Omental fat pad (tissue), 4 donors: ENCODE data around the gene GRIK3. TPM values are rescaled to one million over a fixed set of nuclear protein-coding genes. Genes with fewer than 3 reads are reported as not detected.

Experiments used
- ATAC-seq: fragments of 150-250 bp; one replicate; pipeline ENCODE4 v1.9.1; 2016; ENCODE audit warnings: mild to moderate bottlenecking, moderate library complexity; ENCODE audit not compliant: low FRiP score
- DNase-seq: peaks from one replicate; pipeline ENCODE4 v3.0.0-alpha.2; 2019; ENCODE audit warnings: low spot score
- CTCF ChIP-seq, 3 donors: fragments of 450-650 bp; IDR thresholded peaks; one replicate each; pipeline ENCODE4 v1.5.1; 2016 to 2017; ENCODE audit warnings: antibody characterized with exemption in 3 of 3, mild to moderate bottlenecking in 3 of 3, moderate library complexity in 2 of 3
- total RNA-seq, 4 donors: library from RNA; depleted of rRNA; stranded (reverse); fragments of >200 nt; gene quantifications; one replicate each; pipeline ENCODE4 v1.1.0, GENCODE V29; 2016

GRIK3 gene
- total RNA-seq, 4 donors from 2014 or later, result 0.09 to 0.79 TPM; not detected in 2

- TF ChIP-seq CTCF (IDR thresholded peaks at IDR 0.05), result no peak
- DNase-seq (no peak), ATAC-seq (no peak)
Measured at GRCh38 chr1:36816348-36816747, 218.0 kb downstream of the GRIK3 start.

- TF ChIP-seq CTCF (IDR thresholded peaks at IDR 0.05), result no peak
- no peak for ATAC-seq
- no peak for DNase-seq
Measured at GRCh38 chr1:36814774-36815173, 219.5 kb downstream of the GRIK3 start.

GRCh38 chr1:36814083-36814482 lies 220.2 kb downstream of the GRIK3 start:
- ATAC-seq, result no peak
- no peak for DNase-seq
- TF ChIP-seq CTCF (IDR thresholded peaks at IDR 0.05), result no peak

GRCh38 chr1:36807262-36807661 lies 227.1 kb downstream of the GRIK3 start:
- ATAC-seq, result no peak
- DNase-seq, result no peak
- no peak for TF ChIP-seq CTCF (IDR thresholded peaks at IDR 0.05)

- TF ChIP-seq CTCF (IDR thresholded peaks at IDR 0.05), result no peak
- DNase-seq, result no peak
- ATAC-seq, result no peak
Measured at GRCh38 chr1:36805979-36806640, 228.2 kb downstream of the GRIK3 start.

- ATAC-seq (no peak), DNase-seq (no peak)
- TF ChIP-seq CTCF (IDR thresholded peaks at IDR 0.05), result no peak
Measured at GRCh38 chr1:36804669-36805314, 229.5 kb downstream of the GRIK3 start.
